Tibial artery (tissue), 4 donors: Measurements from ENCODE around the gene MSS51.

Experiments
- DNase-seq, 2 donors: peaks; one replicate each; pipeline ENCODE4 v3.0.0-alpha.2; 2019
- H3K27ac ChIP-seq, 2 donors: fragments of 200-600 bp; sonication (generic) in 1 of 2; 1 replicate in 1 of 2; 2 replicates in 1 of 2; pipeline ENCODE4 v1.5.1; 2018 to 2019; ENCODE audit warnings: mild to moderate bottlenecking in 1 of 2
- H3K27me3 ChIP-seq, 2 donors: fragments of 200-600 bp; sonication (generic) in 1 of 2; one replicate each; pipeline versions ENCODE4 v1.5.1 to v1.6.0; 2016 to 2019
- H3K36me3 ChIP-seq, 3 donors: fragments of 200-600 bp; sonication (generic) in 2 of 3; one replicate each; pipeline ENCODE4 v1.5.1; 2016 to 2019; ENCODE audit warnings: mild to moderate bottlenecking in 2 of 3
- H3K4me1 ChIP-seq, 4 donors: fragments of 200-600 bp; sonication (generic) in 2 of 4; 1 replicate in 3 of 4; 2 replicates in 1 of 4; pipeline ENCODE4 v1.5.1; 2016 to 2019
- H3K4me3 ChIP-seq, 2 donors: fragments of 200-600 bp; sonication (generic) in 1 of 2; 1 replicate in 1 of 2; 2 replicates in 1 of 2; pipeline ENCODE4 v1.5.1; 2018 to 2019; ENCODE audit warnings: mild to moderate bottlenecking in 2 of 2
- H3K9me3 ChIP-seq, 3 donors: fragments of 200-600 bp; sonication (generic) in 1 of 3; one replicate each; pipeline ENCODE4 v1.5.1; 2016 to 2019
- intact Hi-C: fragments of 100-400 bp; cut with DNase I; formaldehyde crosslinking; loops from one replicate; pipeline ENCODE4 v1.15.0; 2023; ENCODE audit warnings: low total_unique reads
- TF ChIP-seq, protein P1 (sequence below), 2 experiments: fragments of 200-600 bp in 1 of 2; fragments of 450-650 bp in 1 of 2; IDR thresholded peaks; one replicate each; pipeline ENCODE4 v1.5.1; 2017 to 2019; ENCODE audit warnings: antibody characterized with exemption in 2 of 2, mild to moderate bottlenecking in 1 of 2, moderate library complexity in 1 of 2

MSS51 gene

DNA sequence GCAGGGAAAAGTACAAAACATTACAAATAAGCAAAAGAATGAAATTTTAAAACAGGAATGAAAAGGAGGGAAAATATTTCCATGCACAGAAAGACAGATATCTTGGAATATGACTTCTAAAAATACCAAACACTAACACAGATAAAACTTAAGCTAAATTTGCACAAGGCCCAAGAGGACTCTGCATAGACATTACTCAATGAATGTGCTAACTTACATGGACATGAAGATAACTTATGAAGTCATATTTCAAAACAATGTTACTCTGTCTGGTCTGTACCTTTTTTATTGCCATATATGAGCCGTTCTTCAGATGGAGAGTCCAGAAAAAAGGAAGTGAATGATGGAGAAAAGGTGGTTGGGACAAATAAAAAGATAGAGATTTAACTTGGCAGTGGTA, 15.0 kb upstream of the MSS51 start:
- Histone ChIP-seq H3K9me3 (no peaks in the 10 kb centered on the region), H3K27me3 (no peaks in the 10 kb centered on the region), H3K4me1 (no peaks in the 10 kb centered on the region), H3K27ac (no peak overlapping the region), H3K4me3 (no peak overlapping the region), H3K36me3 (peaks cover 28 to 43% (median 35%) of the 10 kb centered on the region in 3 donors)
- TF ChIP-seq, protein P1, sequence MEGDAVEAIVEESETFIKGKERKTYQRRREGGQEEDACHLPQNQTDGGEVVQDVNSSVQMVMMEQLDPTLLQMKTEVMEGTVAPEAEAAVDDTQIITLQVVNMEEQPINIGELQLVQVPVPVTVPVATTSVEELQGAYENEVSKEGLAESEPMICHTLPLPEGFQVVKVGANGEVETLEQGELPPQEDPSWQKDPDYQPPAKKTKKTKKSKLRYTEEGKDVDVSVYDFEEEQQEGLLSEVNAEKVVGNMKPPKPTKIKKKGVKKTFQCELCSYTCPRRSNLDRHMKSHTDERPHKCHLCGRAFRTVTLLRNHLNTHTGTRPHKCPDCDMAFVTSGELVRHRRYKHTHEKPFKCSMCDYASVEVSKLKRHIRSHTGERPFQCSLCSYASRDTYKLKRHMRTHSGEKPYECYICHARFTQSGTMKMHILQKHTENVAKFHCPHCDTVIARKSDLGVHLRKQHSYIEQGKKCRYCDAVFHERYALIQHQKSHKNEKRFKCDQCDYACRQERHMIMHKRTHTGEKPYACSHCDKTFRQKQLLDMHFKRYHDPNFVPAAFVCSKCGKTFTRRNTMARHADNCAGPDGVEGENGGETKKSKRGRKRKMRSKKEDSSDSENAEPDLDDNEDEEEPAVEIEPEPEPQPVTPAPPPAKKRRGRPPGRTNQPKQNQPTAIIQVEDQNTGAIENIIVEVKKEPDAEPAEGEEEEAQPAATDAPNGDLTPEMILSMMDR (IDR thresholded peaks at IDR 0.05): no peak
- intact Hi-C loops: no loop called here
- no peak for DNase-seq

- DNase-seq: no peak
- Histone ChIP-seq H3K9me3 (no peaks in the 10 kb centered on the region), H3K27ac (no peak overlapping the region), H3K36me3 (peaks cover 22 to 29% (median 24%) of the 10 kb centered on the region in 3 donors), H3K27me3 (no peaks in the 10 kb centered on the region), H3K4me1 (no peaks in the 10 kb centered on the region), H3K4me3 (no peak overlapping the region)
- intact Hi-C loops: no loop called here
- TF ChIP-seq, protein P1 (IDR thresholded peaks at IDR 0.05): no peak
Measured at GRCh38 chr10:73446926-73447325, 13.6 kb upstream of the MSS51 start.

DNA sequence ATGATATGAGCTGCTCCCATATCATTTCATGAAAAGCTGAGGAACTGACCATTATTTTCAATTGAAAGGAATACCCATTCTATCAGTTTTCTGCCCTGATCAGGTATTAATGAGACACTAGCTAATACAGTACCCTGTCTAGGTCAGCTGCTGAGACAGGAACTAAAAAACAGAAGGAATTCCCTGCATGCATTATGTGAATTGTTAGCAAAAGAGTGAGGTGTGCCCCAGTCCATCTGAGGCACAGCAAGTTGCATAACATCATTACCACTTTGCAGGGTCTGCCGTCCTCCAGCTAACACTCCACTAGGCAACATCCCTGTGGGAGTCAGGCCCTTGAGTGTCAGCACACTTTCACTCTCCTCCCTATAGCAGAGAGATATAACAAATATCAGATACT, 11.1 kb upstream of the MSS51 start:
- TF ChIP-seq, protein P1 (IDR thresholded peaks at IDR 0.05): no peak
- H3K9me3 ChIP-seq: no peaks in the 10 kb centered on the region
- H3K27ac ChIP-seq: no peak overlapping the region
- H3K27me3 ChIP-seq: no peaks in the 10 kb centered on the region
- no peak for DNase-seq
- H3K4me1 ChIP-seq: no peaks in the 10 kb centered on the region
- intact Hi-C loops: no loop called here
- H3K36me3 ChIP-seq: peaks cover 22 to 34% (median 24%) of the 10 kb centered on the region in 3 donors
- no peak overlapping the region for H3K4me3 ChIP-seq

- intact Hi-C loops: no loop called here
- TF ChIP-seq, protein P1 (IDR thresholded peaks at IDR 0.05): no peak
- H3K36me3 ChIP-seq: peaks cover 21 to 38% (median 23%) of the 10 kb centered on the region in 3 donors
Measured at GRCh38 chr10:73439605-73440312, 6.4 kb upstream of the MSS51 start.

GRCh38 chr10:73439055-73439454, 5.7 kb upstream of the MSS51 start:
- Histone ChIP-seq H3K4me3 (no peak overlapping the region), H3K27me3 (no peaks in the 10 kb centered on the region), H3K4me1 (no peaks in the 10 kb centered on the region), H3K36me3 (peaks cover 15 to 36% (median 21%) of the 10 kb centered on the region in 3 donors), H3K9me3 (no peaks in the 10 kb centered on the region), H3K27ac (no peak overlapping the region)
- TF ChIP-seq, protein P1 (IDR thresholded peaks at IDR 0.05): no peak
- intact Hi-C loops: no loop called here
- no peak for DNase-seq

More at GRCh38 chr10:73439605-73440312, 6.4 kb upstream of the MSS51 start:
- H3K27ac ChIP-seq: no peak overlapping the region
- no peaks in the 10 kb centered on the region for H3K9me3 ChIP-seq
- no peak for DNase-seq
- H3K4me1 ChIP-seq: no peaks in the 10 kb centered on the region
- H3K27me3 ChIP-seq: no peaks in the 10 kb centered on the region
- no peak overlapping the region for H3K4me3 ChIP-seq
